CD4-positive, alpha-beta T cell (primary cell): Measurements from ENCODE around the gene AGRN. TPM values are rescaled to one million over a fixed set of nuclear protein-coding genes. Genes with fewer than 3 reads are reported as not detected.
A peak's percentile ranks its signal among the peaks of the same experiment; 100 is the strongest.

ENCODE experiments used
- ATAC-seq: fragments of 200-7000 bp; cut with Tn5 transposase; one replicate; pipeline ENCODE4 v1.10.0; 2022; ENCODE audit warnings: mild to moderate bottlenecking; ENCODE audit not compliant: poor library complexity
- CTCF ChIA-PET: fragments of 350-600 bp; sonication (Branson Sonifier 250); formaldehyde crosslinking; loops from one replicate; lab custom pipeline; 2021; ENCODE audit warnings: antibody characterized with exemption, inconsistent platforms; lab: Charles Lee
- POLR2A ChIA-PET: fragments of 350-600 bp; sonication (Branson Sonifier 250); formaldehyde crosslinking; loops from one replicate; lab custom pipeline; 2021; ENCODE audit warnings: antibody characterized with exemption, inconsistent platforms; lab: Charles Lee
- DNase-seq, 14 experiments: peaks; one replicate each; pipeline ENCODE4 v3.0.0-alpha.2; 2013 to 2020; ENCODE audit warnings: mixed read lengths in 2 of 14
- H3K27ac ChIP-seq, 2 donors: one replicate each; pipeline versions ENCODE4 v1.5.1 to v1.7.0; 2013; ENCODE audit warnings: low read length in 2 of 2, low read depth in 1 of 2, mild to moderate bottlenecking in 1 of 2
- H3K27me3 ChIP-seq, 2 experiments: 1 replicate in 1 of 2; 2 replicates in 1 of 2; pipeline versions ENCODE4 v1.6.1 to v1.7.0; 2013; ENCODE audit warnings: low read length in 2 of 2, control low read depth in 1 of 2, mild to moderate bottlenecking in 1 of 2, moderate library complexity in 1 of 2; ENCODE audit not compliant: insufficient read depth in 2 of 2, control insufficient read depth in 1 of 2
- H3K36me3 ChIP-seq: one replicate; pipeline ENCODE4 v1.6.1; 2013; ENCODE audit warnings: low read length, control low read depth; ENCODE audit not compliant: insufficient read depth
- H3K4me1 ChIP-seq: one replicate; pipeline ENCODE4 v1.6.1; 2013; ENCODE audit warnings: low read length, control low read depth; ENCODE audit not compliant: insufficient read depth
- H3K4me3 ChIP-seq: one replicate; pipeline ENCODE4 v1.5.1; 2013; ENCODE audit warnings: mild to moderate bottlenecking, low read length, moderate library complexity
- H3K9me3 ChIP-seq, 2 experiments: 1 replicate in 1 of 2; 2 replicates in 1 of 2; pipeline versions ENCODE4 v1.6.1 to v1.7.0; 2013; ENCODE audit warnings: low read length in 2 of 2, mild to moderate bottlenecking in 2 of 2, control low read depth in 1 of 2, moderate library complexity in 1 of 2; ENCODE audit not compliant: control insufficient read depth in 1 of 2, insufficient read depth in 1 of 2
- H3K27ac Mint-ChIP-seq: one replicate; pipeline ENCODE4 v1.8.0; 2020; ENCODE audit warnings: mixed read lengths
- H3K27me3 Mint-ChIP-seq: one replicate; pipeline ENCODE4 v1.8.0; 2021; ENCODE audit warnings: mixed read lengths
- H3K36me3 Mint-ChIP-seq: one replicate; pipeline ENCODE4 v1.8.0; 2021; ENCODE audit warnings: low read depth, mixed read lengths
- H3K4me1 Mint-ChIP-seq: one replicate; pipeline ENCODE4 v1.8.0; 2021; ENCODE audit warnings: low read depth, mixed read lengths
- H3K4me3 Mint-ChIP-seq: one replicate; pipeline ENCODE4 v1.8.0; 2020; ENCODE audit warnings: mild to moderate bottlenecking, mixed read lengths
- H3K9me3 Mint-ChIP-seq: one replicate; pipeline ENCODE4 v1.8.0; 2020; ENCODE audit warnings: mixed read lengths
- intact Hi-C, 2 experiments: fragments of 100-400 bp; cut with DNase I in 1 of 2; cut with micrococcal nuclease in 1 of 2; formaldehyde crosslinking; loops; one replicate each; pipeline versions ENCODE4 v1.15.1 to v1.9.0; 2023 to 2025; cut with DNase I, micrococcal nuclease
- total RNA-seq, 174 experiments: library from RNA in 2 of 174; stranded (reverse) in 2 of 174; gene quantifications; one replicate each; pipeline ENCODE4 v1.2.3 and lab custom pipeline; 2021 to 2026
- TF ChIP-seq, protein P1 (sequence below): fragments of 200-600 bp; IDR thresholded peaks from one replicate; pipeline ENCODE4 v1.8.0; 2022; ENCODE audit warnings: antibody characterized with exemption, mild to moderate bottlenecking

The AGRN gene
- total RNA-seq, 2 experiments from 2014 or later: 1.5 to 2.0 TPM

DNA sequence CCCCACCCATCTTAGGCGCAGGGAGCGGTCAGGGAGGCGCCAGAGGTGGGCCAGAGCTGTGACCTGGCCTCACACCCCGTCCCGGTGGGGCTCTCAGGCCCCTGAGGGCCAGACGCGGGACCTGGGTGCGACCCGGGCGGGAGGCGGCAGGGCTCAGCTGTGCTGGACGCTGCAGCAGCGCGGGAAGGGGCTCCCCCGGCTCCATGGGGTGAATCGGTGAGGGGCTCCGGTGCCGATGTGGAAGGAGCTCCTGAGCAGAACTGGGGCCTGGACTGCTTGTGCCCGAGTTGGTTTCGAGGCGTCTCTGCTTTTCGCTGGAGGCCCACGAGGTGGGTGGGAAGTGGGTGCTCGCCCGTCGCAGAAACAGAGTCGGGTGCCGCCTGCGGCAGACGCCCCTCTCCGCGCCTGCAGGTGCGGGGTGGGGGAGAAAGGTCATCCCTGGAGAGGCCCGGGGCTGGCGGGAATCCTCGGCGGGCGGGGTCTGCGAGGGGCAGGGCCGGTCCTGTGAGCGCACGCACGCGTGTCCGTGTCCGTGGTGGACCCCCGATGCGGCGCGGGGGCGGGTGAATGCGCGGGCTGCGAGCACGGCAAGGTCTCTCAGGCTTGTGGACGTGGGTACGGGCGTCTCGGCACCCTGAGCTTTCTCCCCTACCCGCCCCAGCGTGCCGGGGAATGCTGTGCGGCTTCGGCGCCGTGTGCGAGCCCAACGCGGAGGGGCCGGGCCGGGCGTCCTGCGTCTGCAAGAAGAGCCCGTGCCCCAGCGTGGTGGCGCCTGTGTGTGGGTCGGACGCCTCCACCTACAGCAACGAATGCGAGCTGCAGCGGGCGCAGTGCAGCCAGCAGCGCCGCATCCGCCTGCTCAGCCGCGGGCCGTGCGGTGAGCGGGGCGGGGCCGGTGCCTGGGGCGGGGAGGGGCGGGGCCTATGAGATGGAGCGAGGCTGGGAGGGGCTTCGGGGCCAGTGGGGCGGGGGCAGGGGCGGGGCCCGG is 20.4 kb downstream of the AGRN start:
- Mint-ChIP-seq H3K9me3 (no peaks in the 10 kb centered on the region), H3K36me3 (no peaks in the 10 kb centered on the region), H3K4me3 (peak overlapping the region; percentile 77), H3K4me1 (peaks cover 16% of the 10 kb centered on the region), H3K27me3 (peaks cover 37% of the 10 kb centered on the region), H3K27ac (no peak overlapping the region)
- POLR2A ChIA-PET: interaction anchor here (0.7 to 2.1 kb wide), 6 partner anchors 18 to 336 kb away, joined by 3 to 12 read pairs (median 3); partner anchors contain the start of gene ISG15
- H3K9me3 ChIP-seq: peaks cover 0 to 51% of the 10 kb centered on the region in 2 experiments
- ATAC-seq (peak; percentile 94), DNase-seq (peak; percentile 67 to 94 (median 78))
- no peak overlapping the region for H3K27ac ChIP-seq
- peak overlapping the region; percentile 44 for H3K4me3 ChIP-seq
- H3K27me3 ChIP-seq: peaks cover 16 to 24% of the 10 kb centered on the region in 2 experiments
- no peaks in the 10 kb centered on the region for H3K36me3 ChIP-seq
- CTCF ChIA-PET: interaction anchor here (0.5 to 1.2 kb wide), 5 partner anchors 21 to 892 kb away, joined by 3 to 5 read pairs (median 3); no protein-coding TSS in a partner anchor
- H3K4me1 ChIP-seq: peaks cover 18% of the 10 kb centered on the region
- TF ChIP-seq, protein P1, sequence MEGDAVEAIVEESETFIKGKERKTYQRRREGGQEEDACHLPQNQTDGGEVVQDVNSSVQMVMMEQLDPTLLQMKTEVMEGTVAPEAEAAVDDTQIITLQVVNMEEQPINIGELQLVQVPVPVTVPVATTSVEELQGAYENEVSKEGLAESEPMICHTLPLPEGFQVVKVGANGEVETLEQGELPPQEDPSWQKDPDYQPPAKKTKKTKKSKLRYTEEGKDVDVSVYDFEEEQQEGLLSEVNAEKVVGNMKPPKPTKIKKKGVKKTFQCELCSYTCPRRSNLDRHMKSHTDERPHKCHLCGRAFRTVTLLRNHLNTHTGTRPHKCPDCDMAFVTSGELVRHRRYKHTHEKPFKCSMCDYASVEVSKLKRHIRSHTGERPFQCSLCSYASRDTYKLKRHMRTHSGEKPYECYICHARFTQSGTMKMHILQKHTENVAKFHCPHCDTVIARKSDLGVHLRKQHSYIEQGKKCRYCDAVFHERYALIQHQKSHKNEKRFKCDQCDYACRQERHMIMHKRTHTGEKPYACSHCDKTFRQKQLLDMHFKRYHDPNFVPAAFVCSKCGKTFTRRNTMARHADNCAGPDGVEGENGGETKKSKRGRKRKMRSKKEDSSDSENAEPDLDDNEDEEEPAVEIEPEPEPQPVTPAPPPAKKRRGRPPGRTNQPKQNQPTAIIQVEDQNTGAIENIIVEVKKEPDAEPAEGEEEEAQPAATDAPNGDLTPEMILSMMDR: no peak
- intact Hi-C loops: loop anchor here in 1 of 2 experiments (1.0 to 2.0 kb wide), 2 partner anchors 20 to 29 kb away; partner anchors contain the start of gene AGRN

DNA sequence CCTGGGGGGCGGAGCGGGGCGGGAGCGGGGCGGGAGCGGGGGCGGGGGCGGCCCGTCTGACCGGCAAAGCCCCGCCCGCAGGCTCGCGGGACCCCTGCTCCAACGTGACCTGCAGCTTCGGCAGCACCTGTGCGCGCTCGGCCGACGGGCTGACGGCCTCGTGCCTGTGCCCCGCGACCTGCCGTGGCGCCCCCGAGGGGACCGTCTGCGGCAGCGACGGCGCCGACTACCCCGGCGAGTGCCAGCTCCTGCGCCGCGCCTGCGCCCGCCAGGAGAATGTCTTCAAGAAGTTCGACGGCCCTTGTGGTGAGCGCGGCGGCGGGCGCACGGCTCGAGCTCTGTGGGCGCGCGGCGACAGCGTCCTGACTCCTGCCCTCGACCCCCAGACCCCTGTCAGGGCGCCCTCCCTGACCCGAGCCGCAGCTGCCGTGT is 21.2 kb downstream of the AGRN start:
- no peak overlapping the region for H3K4me3 Mint-ChIP-seq
- peaks cover 0 to 45% of the 10 kb centered on the region in 2 experiments for H3K9me3 ChIP-seq
- ChIA-PET POLR2A (interaction anchor here (0.7 to 2.1 kb wide), 4 partner anchors 19 to 57 kb away, joined by 3 to 12 read pairs (median 5); partner anchors contain the start of gene ISG15), CTCF (interaction anchor here (0.6 to 1.2 kb wide), 4 partner anchors 22 to 251 kb away, joined by 3 to 5 read pairs (median 4); no protein-coding TSS in a partner anchor)
- no peak overlapping the region for H3K27ac Mint-ChIP-seq
- TF ChIP-seq, protein P1: no peak
- peaks cover 18% of the 10 kb centered on the region for H3K4me1 ChIP-seq
- H3K36me3 ChIP-seq: no peaks in the 10 kb centered on the region
- intact Hi-C loops: loop anchor here in 1 of 2 experiments (2.0 kb wide), 1 partner anchor 28 kb away; no protein-coding TSS in a partner anchor
- no peaks in the 10 kb centered on the region for H3K36me3 Mint-ChIP-seq
- no peaks in the 10 kb centered on the region for H3K9me3 Mint-ChIP-seq
- peak in 2 of 14 experiments; percentile 28 to 69 for DNase-seq
- H3K27me3 Mint-ChIP-seq: peaks cover 29% of the 10 kb centered on the region
- H3K27me3 ChIP-seq: peaks cover 10 to 15% of the 10 kb centered on the region in 2 experiments
- H3K4me3 ChIP-seq: no peak overlapping the region
- peak; percentile 13 for ATAC-seq
- H3K4me1 Mint-ChIP-seq: peaks cover 16% of the 10 kb centered on the region
- no peak overlapping the region for H3K27ac ChIP-seq

GRCh38 chr1:1041873-1042272 is 22.0 kb downstream of the AGRN start:
- peaks cover 16% of the 10 kb centered on the region for H3K4me1 Mint-ChIP-seq
- CTCF ChIA-PET: no interaction called here
- DNase-seq (peak in 1 of 14 experiments; percentile 57), ATAC-seq (no peak)
- no peaks in the 10 kb centered on the region for H3K9me3 Mint-ChIP-seq
- H3K36me3 ChIP-seq: no peaks in the 10 kb centered on the region
- no peak overlapping the region for H3K4me3 ChIP-seq
- H3K4me1 ChIP-seq: peaks cover 18% of the 10 kb centered on the region
- H3K36me3 Mint-ChIP-seq: no peaks in the 10 kb centered on the region
- TF ChIP-seq, protein P1: no peak
- no peak overlapping the region for H3K4me3 Mint-ChIP-seq
- POLR2A ChIA-PET: no interaction called here
- H3K27me3 ChIP-seq: peaks cover 10 to 13% of the 10 kb centered on the region in 2 experiments
- intact Hi-C loops: loop anchor here in 1 of 2 experiments (2.0 kb wide), 1 partner anchor 27 kb away; no protein-coding TSS in a partner anchor
- H3K27me3 Mint-ChIP-seq: peaks cover 23% of the 10 kb centered on the region
- H3K9me3 ChIP-seq: peaks cover 0 to 45% of the 10 kb centered on the region in 2 experiments
- no peak overlapping the region for H3K27ac Mint-ChIP-seq
- no peak overlapping the region for H3K27ac ChIP-seq
